ENCODE data around the gene NTRK2. TPM values are rescaled to one million over a fixed set of nuclear protein-coding genes. Genes with fewer than 3 reads are reported as not detected.

The NTRK2 gene
- total and polyA plus RNA-seq, 10 of the 15 experiments (the other 5 are each of a cell fraction or from before 2014, with no cell fraction given), result 0.42 to 4.6 (median 0.65) TPM

- peak; percentile 64; the same call in 1 of the 2 replicates for TF ChIP-seq FOXM1 (IDR thresholded peaks at IDR 0.05; ENCODE audit: low read depth, low read length)
- peak; percentile 1; the same call in 1 of the 2 replicates for TF ChIP-seq IKZF1 (conservative IDR thresholded peaks at IDR 0.05)
- no peak for TF ChIP-seq NBN (IDR thresholded peaks at IDR 0.05)
- TF ChIP-seq ATF3 (IDR thresholded peaks at IDR 0.05; ENCODE audit: borderline replicate concordance, extremely low read depth, low read depth, low read length), result no peak
- no peak for TF ChIP-seq ASH2L (IDR thresholded peaks at IDR 0.05; ENCODE audit: borderline replicate concordance, low read depth)
- TF ChIP-seq BCL3 (IDR thresholded peaks at IDR 0.05; ENCODE audit: borderline replicate concordance, insufficient read depth, low read depth, low read length, poor library complexity, severe bottlenecking), result peak; percentile 5
- peak; percentile 92 for TF ChIP-seq MEF2B (IDR thresholded peaks at IDR 0.05; ENCODE audit: partially characterized antibody, poor library complexity, severe bottlenecking)
- TF ChIP-seq KDM1A (IDR thresholded peaks at IDR 0.05; ENCODE audit: borderline replicate concordance), result no peak
- TF ChIP-seq CHD1 (IDR thresholded peaks at IDR 0.05; ENCODE audit: low read depth, low read length), result no peak
- no peak for TF ChIP-seq WRNIP1 (IDR thresholded peaks at IDR 0.05; ENCODE audit: borderline replicate concordance, low read depth, low read length)
- peak; percentile 70 for TF ChIP-seq ATF2 (IDR thresholded peaks at IDR 0.05; ENCODE audit: low read length)
- no peak for TF ChIP-seq POLR2AphosphoS5 (IDR thresholded peaks at IDR 0.05; ENCODE audit: low read length)
- TF ChIP-seq BRCA1 (IDR thresholded peaks at IDR 0.05; ENCODE audit: low read depth, low read length), result no peak
- TF ChIP-seq GATAD2B (conservative IDR thresholded peaks at IDR 0.05; ENCODE audit: low read depth), result no peak
- peak; percentile 25; the same call in 1 of the 2 replicates for TF ChIP-seq ZNF687 (IDR thresholded peaks at IDR 0.05)
- no peak for TF ChIP-seq TCF12 (IDR thresholded peaks at IDR 0.05; ENCODE audit: low read depth, low read length)
- no peak for TF ChIP-seq ZBED1 (IDR thresholded peaks at IDR 0.05; ENCODE audit: borderline replicate concordance)
- peak; percentile 35 for TF ChIP-seq RUNX3 (IDR thresholded peaks at IDR 0.05; ENCODE audit: low read length)
- no peak for TF ChIP-seq HCFC1 (IDR thresholded peaks at IDR 0.05; ENCODE audit: low read length)
Observed at GRCh38 chr9:85055506-85056202, 386.1 kb downstream of the NTRK2 start (continued).
